ENCODE data around the gene UGT1A5. TPM values are rescaled to one million over a fixed set of nuclear protein-coding genes. Genes with fewer than 3 reads are reported as not detected.
"Not testable (repeated sequence)": the region's sequence is repeated elsewhere in the genome, so short reads cannot be mapped to it uniquely, and the experiment has no call there.

The UGT1A5 gene
- polyA plus RNA-seq, 3 donors from 2014 or later: not detected

DNA sequence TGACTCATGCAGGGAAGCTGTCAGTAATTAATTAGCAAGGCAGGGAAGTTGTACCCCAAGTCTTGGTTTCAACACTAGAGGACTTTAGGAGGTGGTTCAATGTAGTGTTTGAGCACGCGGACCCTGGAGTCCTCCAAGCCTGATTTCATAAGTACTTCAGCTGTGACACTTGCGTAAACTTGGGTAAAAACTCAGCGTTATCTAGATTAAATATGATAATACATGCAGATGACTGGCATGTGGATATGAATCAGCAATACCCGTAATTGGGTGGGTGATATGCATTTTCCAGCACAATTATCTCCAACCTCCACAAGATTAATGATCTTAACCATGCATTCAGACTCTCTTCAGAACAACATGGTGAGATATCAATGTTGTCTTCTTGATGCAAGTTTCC lies 25.8 kb upstream of the UGT1A5 start:
- Mint-ChIP-seq H3K36me3 (peaks cover 0 to 5% (median 0%) of the 10 kb centered on the region in 3 donors), H3K27me3 (ENCODE audit: low read depth in 3 of 3) (peaks cover 0 to 9% (median 2%) of the 10 kb centered on the region in 3 donors), H3K4me1 (peaks cover 4 to 11% of the 10 kb centered on the region in 2 donors), H3K9me3 (no peaks in the 10 kb centered on the region), H3K4me3 (no peak overlapping the region), H3K27ac (no peak overlapping the region)
- DNase-seq: no peak

DNA sequence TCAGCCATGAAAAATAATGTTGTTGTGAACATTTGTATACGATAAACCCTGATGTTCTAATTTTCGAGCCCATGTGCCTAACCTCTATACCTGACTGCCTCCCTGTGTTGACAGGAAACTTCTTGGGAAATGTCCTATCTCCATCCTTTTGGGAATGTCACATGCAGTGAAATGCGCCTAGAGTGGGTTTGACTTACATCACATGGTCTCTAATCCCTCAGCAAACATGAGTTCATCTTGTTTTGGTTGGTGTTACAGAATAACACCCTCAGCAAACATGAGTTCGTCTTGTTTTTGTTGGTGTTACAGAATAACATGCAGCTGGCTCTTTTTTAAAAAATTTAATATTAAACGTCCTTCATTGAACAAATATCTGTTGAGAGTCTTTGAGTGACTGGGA lies 24.4 kb upstream of the UGT1A5 start:
- Mint-ChIP-seq H3K4me3 (no peak overlapping the region), H3K4me1 (peaks cover 4 to 11% of the 10 kb centered on the region in 2 donors), H3K9me3 (no peaks in the 10 kb centered on the region), H3K27ac (no peak overlapping the region), H3K27me3 (ENCODE audit: low read depth in 3 of 3) (peaks cover 0 to 15% (median 0%) of the 10 kb centered on the region in 3 donors), H3K36me3 (peaks cover 0 to 5% (median 0%) of the 10 kb centered on the region in 3 donors)
- DNase-seq: no peak

DNA sequence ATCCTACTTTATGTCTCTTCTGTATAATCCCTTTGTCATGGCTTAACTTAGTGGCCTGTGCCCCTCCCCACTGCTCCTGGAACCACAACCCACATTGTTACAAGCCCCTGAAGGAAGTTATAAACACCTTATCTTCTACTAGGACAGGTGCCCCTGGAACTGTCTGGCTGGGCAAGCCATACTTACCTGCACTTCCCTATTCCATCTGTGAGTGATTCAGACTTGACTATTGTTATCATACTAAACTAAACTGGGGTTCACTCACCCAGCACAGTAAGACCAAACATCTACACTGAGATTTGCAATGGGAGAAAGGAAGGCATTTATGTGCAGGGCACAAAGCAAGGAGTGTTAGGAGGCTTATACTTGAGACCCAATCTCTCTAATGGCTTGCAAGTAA lies 23.7 kb upstream of the UGT1A5 start:
- H3K4me3 Mint-ChIP-seq: no peak overlapping the region
- H3K27ac Mint-ChIP-seq: no peak overlapping the region
- no peak for DNase-seq
- H3K4me1 Mint-ChIP-seq: peaks cover 4 to 11% of the 10 kb centered on the region in 2 donors
- peaks cover 0 to 5% (median 0%) of the 10 kb centered on the region in 3 donors for H3K36me3 Mint-ChIP-seq
- peaks cover 0 to 15% (median 0%) of the 10 kb centered on the region in 3 donors for H3K27me3 Mint-ChIP-seq (ENCODE audit: low read depth in 3 of 3)
- H3K9me3 Mint-ChIP-seq: no peaks in the 10 kb centered on the region

DNA sequence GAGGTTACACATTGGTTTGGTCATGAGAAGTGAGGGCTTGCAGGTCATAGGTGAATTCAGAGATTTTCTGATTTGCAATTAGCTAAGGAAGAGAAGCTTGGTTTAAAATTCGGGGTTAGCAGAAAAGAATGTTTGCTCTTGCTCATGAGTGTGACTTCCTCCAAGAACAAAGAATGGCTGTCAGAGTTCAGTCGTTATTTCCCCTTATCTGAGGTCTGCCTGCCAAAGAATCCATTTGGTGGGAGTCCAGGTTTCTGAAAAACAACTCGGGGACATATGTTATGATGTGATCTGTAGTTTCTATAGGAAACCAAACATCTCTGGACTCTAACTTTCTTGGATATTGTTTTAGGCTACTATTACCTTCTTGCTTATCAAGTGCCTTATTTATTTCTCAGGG lies 23.2 kb upstream of the UGT1A5 start:
- no peaks in the 10 kb centered on the region for H3K9me3 Mint-ChIP-seq
- H3K27ac Mint-ChIP-seq: no peak overlapping the region
- peaks cover 0 to 15% (median 0%) of the 10 kb centered on the region in 3 donors for H3K27me3 Mint-ChIP-seq (ENCODE audit: low read depth in 3 of 3)
- peaks cover 0 to 5% (median 0%) of the 10 kb centered on the region in 3 donors for H3K36me3 Mint-ChIP-seq
- no peak overlapping the region for H3K4me3 Mint-ChIP-seq
- no peak for DNase-seq
- H3K4me1 Mint-ChIP-seq: peaks cover 4 to 11% of the 10 kb centered on the region in 2 donors

DNA sequence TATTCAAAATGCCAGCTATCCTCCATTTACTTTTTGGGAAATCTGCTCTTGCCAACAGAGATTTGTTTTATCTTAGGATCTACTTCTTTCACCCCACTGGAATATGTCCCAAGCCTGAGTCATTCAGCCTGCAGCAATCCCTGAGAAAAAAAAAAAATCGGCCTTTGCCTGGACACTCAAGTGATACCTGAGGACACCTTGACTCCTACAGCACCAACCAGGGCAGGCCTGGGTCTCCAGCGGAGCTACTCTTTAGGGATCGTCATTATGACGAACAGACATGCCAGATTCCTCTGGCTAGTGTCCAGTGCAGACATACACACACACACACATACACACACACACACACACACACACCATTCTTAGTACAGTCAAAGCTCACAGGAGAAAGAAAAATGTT lies 22.3 kb upstream of the UGT1A5 start:
- Mint-ChIP-seq H3K27me3 (ENCODE audit: low read depth in 3 of 3) (peaks cover 0 to 12% (median 1%) of the 10 kb centered on the region in 3 donors), H3K27ac (no peak overlapping the region), H3K9me3 (no peaks in the 10 kb centered on the region), H3K36me3 (peaks cover 0 to 5% (median 0%) of the 10 kb centered on the region in 3 donors), H3K4me3 (no peak overlapping the region), H3K4me1 (peaks cover 0 to 2% of the 10 kb centered on the region in 2 donors)
- DNase-seq: no peak

DNA sequence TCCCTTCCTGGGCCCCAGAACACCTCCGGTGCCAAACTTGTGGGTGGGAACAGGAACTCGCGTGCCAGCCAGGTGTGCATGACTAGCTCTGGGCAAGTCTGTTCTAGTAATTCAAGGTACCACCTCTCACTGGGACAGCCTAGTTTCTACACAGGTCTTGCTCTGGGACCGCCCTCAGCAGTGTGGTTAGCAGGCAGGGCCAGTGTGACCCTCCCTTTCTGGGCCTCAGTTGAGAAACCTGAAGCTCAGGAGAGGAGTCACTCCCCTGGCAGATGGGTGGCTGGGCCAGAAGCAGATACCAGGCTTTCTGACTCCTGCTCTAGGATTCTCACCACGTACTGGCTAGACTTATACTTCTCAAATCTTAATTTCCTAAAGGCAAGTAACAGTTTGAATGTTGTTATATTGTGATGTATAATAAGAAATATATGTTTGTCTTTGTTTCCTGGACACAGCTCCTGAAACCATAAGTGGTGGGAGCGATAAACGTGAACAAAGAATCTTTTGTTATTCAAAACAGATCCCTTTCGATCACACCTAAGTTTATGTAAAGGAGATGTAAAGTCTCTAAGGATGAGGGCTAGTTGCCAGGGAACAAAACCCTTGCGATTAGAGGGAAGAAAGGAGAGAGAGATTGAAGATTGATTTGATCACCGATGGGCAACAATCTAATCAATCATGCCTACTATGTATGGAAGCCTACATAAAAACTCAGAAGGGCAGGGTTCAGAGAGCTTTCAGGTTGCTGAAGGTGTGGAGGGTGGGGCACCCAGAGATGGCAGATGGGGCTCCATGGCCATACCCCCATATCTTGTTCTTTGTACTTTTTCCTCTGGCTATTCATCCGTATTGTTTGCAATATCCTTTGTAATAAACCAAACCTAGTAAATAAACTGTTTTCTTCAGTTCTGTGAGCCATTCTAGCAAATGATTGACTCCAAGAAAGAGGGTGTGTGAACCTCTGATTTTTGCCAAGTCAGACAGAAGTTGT lies 21.0 kb upstream of the UGT1A5 start:
- H3K27ac Mint-ChIP-seq: no peak overlapping the region
- no peaks in the 10 kb centered on the region for H3K9me3 Mint-ChIP-seq
- H3K4me3 Mint-ChIP-seq: no peak overlapping the region
- H3K4me1 Mint-ChIP-seq: no peaks in the 10 kb centered on the region
- peaks cover 0 to 1% (median 0%) of the 10 kb centered on the region in 3 donors for H3K36me3 Mint-ChIP-seq
- H3K27me3 Mint-ChIP-seq (ENCODE audit: low read depth in 3 of 3): peaks cover 1 to 12% (median 1%) of the 10 kb centered on the region in 3 donors
- DNase-seq: no peak

DNA sequence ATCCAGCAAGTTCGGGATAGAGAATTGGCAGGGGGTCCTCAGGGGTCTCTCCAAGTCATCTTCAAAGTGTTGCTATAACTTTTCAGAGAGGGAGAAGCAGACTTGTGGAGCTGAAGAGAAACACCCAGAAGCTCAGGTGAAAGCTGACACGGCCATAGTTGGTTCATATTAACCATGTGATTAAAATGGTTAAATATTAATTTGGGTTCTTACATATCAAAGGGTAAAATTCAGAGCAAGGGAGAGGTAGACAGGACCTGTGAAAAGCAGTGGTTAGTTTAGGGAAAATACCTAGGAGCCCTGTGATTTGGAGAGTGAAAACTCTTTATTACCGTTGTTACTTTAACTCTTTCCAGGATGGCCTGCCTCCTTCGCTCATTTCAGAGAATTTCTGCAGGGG lies 20.1 kb upstream of the UGT1A5 start, which contains the start of gene UGT1A6:
UGT1A6 (plus strand) TSS at position 243 of the 400 bp plus-strand sequence; CDS start at position 358, 115 bp downstream.
- Mint-ChIP-seq H3K4me1 (no peaks in the 10 kb centered on the region), H3K4me3 (no peak within 1 kb of the TSS), H3K27ac (no peak within 1 kb of the TSS), H3K27me3 (ENCODE audit: low read depth in 3 of 3) (peaks cover 1 to 14% (median 1%) of the 10 kb centered on the region in 3 donors), H3K9me3 (no peaks in the 10 kb centered on the region), H3K36me3 (no peaks in the 10 kb centered on the region)
- DNase-seq: no peak

DNA sequence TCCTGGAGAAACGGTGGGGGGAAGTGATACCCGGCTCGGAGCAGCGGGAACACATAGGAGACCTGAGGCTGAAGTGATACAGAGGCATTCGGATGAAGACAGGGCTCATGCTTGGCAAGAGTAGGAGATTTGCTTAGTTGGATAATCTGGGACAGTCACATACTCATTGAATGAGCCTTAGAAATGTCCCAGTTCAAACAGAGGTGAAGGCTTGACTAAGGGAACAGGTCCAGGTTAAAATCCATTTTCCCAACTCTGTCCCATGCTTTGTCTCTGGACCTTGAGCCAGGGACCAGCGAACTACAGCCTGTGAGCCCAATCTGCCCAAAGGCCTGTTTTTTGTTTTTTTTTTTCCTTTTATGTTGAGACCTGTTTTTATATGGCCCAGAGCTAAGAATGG lies 18.7 kb upstream of the UGT1A5 start:
- H3K4me1 Mint-ChIP-seq: no peaks in the 10 kb centered on the region
- no peaks in the 10 kb centered on the region for H3K9me3 Mint-ChIP-seq
- no peaks in the 10 kb centered on the region for H3K36me3 Mint-ChIP-seq
- no peak overlapping the region for H3K4me3 Mint-ChIP-seq
- no peak for DNase-seq
- no peak overlapping the region for H3K27ac Mint-ChIP-seq
- H3K27me3 Mint-ChIP-seq (ENCODE audit: low read depth in 3 of 3): peaks cover 1 to 14% (median 1%) of the 10 kb centered on the region in 3 donors

DNA sequence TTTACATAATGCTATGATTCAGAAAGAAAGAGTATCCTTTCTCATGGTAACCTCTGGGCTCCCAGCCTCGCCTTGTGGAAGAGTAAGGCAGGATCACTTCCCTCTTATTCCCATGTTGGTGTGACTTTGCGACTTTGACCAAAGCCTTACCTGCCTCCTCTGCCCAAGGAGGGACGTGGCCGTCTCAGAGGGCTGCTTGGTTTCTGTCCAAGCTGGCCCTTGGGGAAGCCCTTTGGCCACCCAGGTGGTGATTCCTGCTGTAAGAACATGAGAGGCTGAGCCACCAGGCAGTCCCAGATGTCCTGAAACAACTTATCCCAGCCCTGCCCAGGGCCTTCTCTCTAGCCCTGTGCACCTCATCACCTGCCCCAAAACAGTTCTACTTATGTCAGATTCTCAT lies 14.0 kb upstream of the UGT1A5 start:
- H3K36me3 Mint-ChIP-seq: no peaks in the 10 kb centered on the region
- DNase-seq: no peak
- H3K9me3 Mint-ChIP-seq: no peaks in the 10 kb centered on the region
- H3K4me3 Mint-ChIP-seq: no peak overlapping the region
- peaks cover 1 to 10% (median 5%) of the 10 kb centered on the region in 3 donors for H3K27me3 Mint-ChIP-seq (ENCODE audit: low read depth in 3 of 3)
- H3K27ac Mint-ChIP-seq: no peak overlapping the region
- H3K4me1 Mint-ChIP-seq: no peaks in the 10 kb centered on the region

DNA sequence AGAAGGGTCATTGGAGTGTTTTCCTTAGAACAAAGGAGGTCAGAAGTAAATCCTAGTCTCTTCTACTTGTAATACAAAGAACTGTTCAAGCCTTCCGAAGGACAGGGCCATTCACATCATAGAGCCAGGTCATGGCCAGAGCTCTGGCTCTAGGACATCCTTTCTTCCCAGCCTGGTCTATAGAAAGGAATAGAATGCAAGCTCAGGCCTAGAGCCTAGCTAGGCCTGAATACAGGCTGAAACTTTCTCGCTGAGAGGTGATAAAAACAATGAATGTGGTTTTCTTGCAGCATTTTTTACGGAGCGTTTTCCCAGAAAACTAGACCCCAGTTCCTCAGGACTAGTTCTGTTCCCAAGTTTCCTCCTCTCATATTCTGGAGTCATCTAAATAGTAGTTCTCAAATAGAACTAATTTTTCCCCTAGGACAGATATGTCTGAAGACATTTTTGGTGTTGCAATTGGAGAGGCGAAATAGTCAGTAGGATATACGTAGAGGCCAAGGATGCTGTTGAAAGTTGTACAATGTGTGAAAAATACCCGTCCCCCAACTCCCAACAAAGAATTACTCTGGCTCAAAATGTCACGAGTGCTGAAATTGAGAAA lies 13.2 kb upstream of the UGT1A5 start:
- H3K9me3 Mint-ChIP-seq: peaks cover 0 to 6% (median 2%) of the 10 kb centered on the region in 6 donors
- H3K27ac Mint-ChIP-seq: no peak overlapping the region
- peaks cover 1 to 12% (median 5%) of the 10 kb centered on the region in 3 donors for H3K27me3 Mint-ChIP-seq (ENCODE audit: low read depth in 3 of 3)
- DNase-seq: no peak
- H3K4me3 Mint-ChIP-seq: no peak overlapping the region
- H3K36me3 Mint-ChIP-seq: peaks cover 0 to 3% (median 0%) of the 10 kb centered on the region in 3 donors
- no peaks in the 10 kb centered on the region for H3K4me1 Mint-ChIP-seq

DNA sequence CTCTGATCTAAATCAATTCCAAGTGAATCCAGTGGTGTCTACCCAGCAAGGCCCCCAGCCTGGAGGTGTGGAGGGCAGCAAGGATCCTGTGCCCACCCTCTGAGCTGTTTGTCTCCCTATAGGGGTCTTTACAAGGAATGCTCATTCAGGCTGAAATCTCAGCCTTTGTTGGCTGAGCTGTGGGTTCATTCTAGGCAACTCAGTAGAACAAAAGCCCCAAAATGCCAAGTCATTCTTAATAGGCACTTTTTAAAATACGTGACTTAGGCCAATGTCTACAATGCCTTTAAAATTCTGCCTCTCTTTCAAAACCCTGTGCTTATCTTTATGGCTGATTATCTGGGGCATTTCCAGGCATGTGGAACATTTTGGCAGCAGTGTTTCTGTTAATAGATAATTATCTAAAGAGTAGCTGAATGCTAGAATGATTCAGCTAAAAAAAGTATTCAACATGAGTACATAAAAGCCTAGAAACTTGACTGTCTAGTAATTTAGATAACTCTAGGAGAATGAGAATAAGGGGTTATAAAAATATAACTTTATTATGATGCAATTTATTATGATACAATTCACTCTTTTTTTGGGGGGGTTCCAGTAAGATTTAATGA lies 12.6 kb upstream of the UGT1A5 start:
- Mint-ChIP-seq H3K4me3 (no peak overlapping the region), H3K9me3 (peaks cover 0 to 6% (median 2%) of the 10 kb centered on the region in 6 donors), H3K27me3 (ENCODE audit: low read depth in 3 of 3) (peaks cover 1 to 12% (median 5%) of the 10 kb centered on the region in 3 donors), H3K4me1 (no peaks in the 10 kb centered on the region), H3K36me3 (peaks cover 0 to 3% (median 0%) of the 10 kb centered on the region in 3 donors), H3K27ac (no peak overlapping the region)
- no peak for DNase-seq

DNA sequence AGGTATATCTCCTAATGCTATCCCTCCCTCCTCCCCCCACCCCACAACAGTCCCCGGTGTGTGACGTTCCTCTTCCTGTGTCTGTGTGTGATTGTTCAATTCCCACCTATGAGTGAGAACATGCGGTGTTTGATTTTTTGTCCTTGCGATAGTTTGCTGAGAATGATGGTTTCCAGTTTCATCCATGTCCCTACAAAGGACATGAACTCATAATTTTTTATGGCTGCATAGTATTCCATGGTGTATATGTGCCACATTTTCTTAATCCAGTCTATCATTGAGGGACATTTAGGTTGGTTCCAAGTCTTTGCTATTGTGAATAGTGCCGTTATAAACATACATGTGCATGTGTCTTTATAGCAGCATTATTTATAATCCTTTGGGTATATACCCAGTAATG lies 11.9 kb upstream of the UGT1A5 start:
- DNase-seq, H3K4me3 Mint-ChIP-seq, H3K36me3 Mint-ChIP-seq, H3K27ac Mint-ChIP-seq, H3K9me3 Mint-ChIP-seq, H3K4me1 Mint-ChIP-seq: not testable (repeated sequence)
- H3K27me3 Mint-ChIP-seq (ENCODE audit: low read depth in 3 of 3): peaks cover 1 to 14% (median 3%) of the 10 kb centered on the region in 3 donors

DNA sequence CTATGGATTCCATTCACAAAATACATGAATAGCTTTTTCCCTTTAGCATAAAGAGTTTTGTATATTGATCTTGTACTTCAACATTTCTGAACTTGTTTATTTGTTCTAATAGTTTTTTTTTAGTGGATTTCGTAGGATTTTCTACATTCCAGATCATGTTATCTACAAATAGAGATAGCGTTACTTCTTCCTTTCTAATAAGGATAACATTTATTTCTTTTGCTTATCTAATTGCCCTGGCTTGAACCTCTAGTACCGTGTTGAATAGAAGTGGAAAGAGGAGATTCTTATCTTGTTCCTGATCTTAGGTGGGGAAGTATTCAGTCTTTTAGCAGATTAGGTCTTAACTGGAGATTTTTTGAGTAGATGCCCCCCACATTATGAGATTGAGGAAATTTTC lies 10.5 kb upstream of the UGT1A5 start:
- no peak overlapping the region for H3K27ac Mint-ChIP-seq
- H3K9me3 Mint-ChIP-seq: peaks cover 0 to 6% (median 2%) of the 10 kb centered on the region in 6 donors
- H3K4me1 Mint-ChIP-seq: no peaks in the 10 kb centered on the region
- peaks cover 0 to 10% (median 3%) of the 10 kb centered on the region in 3 donors for H3K27me3 Mint-ChIP-seq (ENCODE audit: low read depth in 3 of 3)
- H3K36me3 Mint-ChIP-seq: peaks cover 0 to 3% (median 0%) of the 10 kb centered on the region in 3 donors
- H3K4me3 Mint-ChIP-seq: no peak overlapping the region
- no peak for DNase-seq

Measured in immature natural killer cell (primary cell).